Measurements from ENCODE around the gene TBC1D4.

GRCh38 chr13:75404726-75405125 lies 77.2 kb downstream of the TBC1D4 start:
- no peak for TF ChIP-seq CTCF (IDR thresholded peaks at IDR 0.05)
- TF ChIP-seq POLR2AphosphoS5 (IDR thresholded peaks at IDR 0.05): no peak

All from prostate gland (tissue), 2 donors.